H9 (cell line): ENCODE results near the gene GAD2. TPM values are rescaled to one million over a fixed set of nuclear protein-coding genes. Genes with fewer than 3 reads are reported as not detected.

Experiments
- total RNA-seq: library from RNA; stranded (reverse); gene quantifications from 2 replicates; pipeline ENCODE4 v1.2.1, GENCODE V29; 2021

GAD2 gene
- total RNA-seq, 1 experiment from 2014 or later: 2.0 TPM

Other genes with a start within 250 kb of the GAD2 start
- gene APBB1IP, start 221.6 kb downstream of the GAD2 start, total RNA-seq: not detected in 2 replicates